GM12873 (cell line): ENCODE results near the gene AKT3.

Experiments used
- CTCF ChIP-seq: IDR thresholded peaks from 2 replicates; pipeline ENCODE4 v1.5.1; 2012; ENCODE audit warnings: low read depth, mild to moderate bottlenecking, moderate library complexity, low read length, control low read depth; ENCODE audit not compliant: insufficient read depth; ENCODE audit errors: missing control alignments

The AKT3 gene

GRCh38 chr1:243818978-243819377 is 31.1 kb downstream of the AKT3 start:
- no peak for TF ChIP-seq CTCF

GRCh38 chr1:243814718-243815117 is 35.3 kb downstream of the AKT3 start:
- no peak for TF ChIP-seq CTCF

- TF ChIP-seq CTCF = no peak
Observed at GRCh38 chr1:243806310-243806709, 43.7 kb downstream of the AKT3 start.

- no peak for TF ChIP-seq CTCF
Observed at GRCh38 chr1:243802736-243803135, 47.3 kb downstream of the AKT3 start.

- TF ChIP-seq CTCF = no peak
Observed at GRCh38 chr1:243801378-243801777, 48.7 kb downstream of the AKT3 start.

- TF ChIP-seq CTCF = no peak
Observed at GRCh38 chr1:243799908-243800307, 50.1 kb downstream of the AKT3 start.

- no peak for TF ChIP-seq CTCF
Observed at GRCh38 chr1:243798726-243799125, 51.3 kb downstream of the AKT3 start.
